CD14-positive monocyte (primary cell): ENCODE data around the gene KCNG2. TPM values are rescaled to one million over a fixed set of nuclear protein-coding genes. Genes with fewer than 3 reads are reported as not detected.
A peak's percentile ranks its signal among the peaks of the same experiment; 100 is the strongest.

Experiments
- DNase-seq, 3 donors: peaks; one replicate each; pipeline ENCODE4 v3.0.0-alpha.2; 2011 to 2022
- H2AFZ ChIP-seq: 2 replicates; pipeline ENCODE4 v1.6.0; 2012; ENCODE audit warnings: mild to moderate bottlenecking, low read depth, low read length, inconsistent platforms; ENCODE audit not compliant: insufficient read depth, poor library complexity, severe bottlenecking
- H3K27ac ChIP-seq, 2 donors: 1 replicate in 1 of 2; 2 replicates in 1 of 2; pipeline ENCODE4 v1.5.1; 2012 to 2013; ENCODE audit warnings: low read length in 2 of 2, control low read depth in 1 of 2, inconsistent platforms in 1 of 2, low read depth in 1 of 2, mild to moderate bottlenecking in 1 of 2
- H3K27me3 ChIP-seq, 2 donors: one replicate each; pipeline versions ENCODE4 v1.6.0 to v1.6.1; 2011 to 2013; ENCODE audit warnings: low read length in 2 of 2; ENCODE audit not compliant: control insufficient read depth in 2 of 2, insufficient read depth in 2 of 2
- H3K36me3 ChIP-seq, 2 donors: replicated peaks in 1 of 2; 1 replicate in 1 of 2; 2 replicates in 1 of 2; pipeline versions ENCODE4 v1.5.1 to v1.6.1; 2012 to 2013; ENCODE audit warnings: low read length in 2 of 2, control low read depth in 1 of 2, inconsistent platforms in 1 of 2, mild to moderate bottlenecking in 1 of 2; ENCODE audit not compliant: insufficient read depth in 2 of 2, control insufficient read depth in 1 of 2
- H3K4me1 ChIP-seq, 2 donors: 1 replicate in 1 of 2; 2 replicates in 1 of 2; pipeline versions ENCODE4 v1.5.1 to v1.6.1; 2012 to 2013; ENCODE audit warnings: low read length in 2 of 2, control low read depth in 1 of 2, inconsistent platforms in 1 of 2, mild to moderate bottlenecking in 1 of 2, moderate library complexity in 1 of 2; ENCODE audit not compliant: insufficient read depth in 2 of 2, control insufficient read depth in 1 of 2
- H3K4me2 ChIP-seq: replicated peaks from 2 replicates; pipeline ENCODE3; 2012; ENCODE audit warnings: low read length, moderate library complexity, mild to moderate bottlenecking; ENCODE audit not compliant: poor library complexity, severe bottlenecking; ENCODE audit errors: extremely low read depth
- H3K4me3 ChIP-seq, 3 experiments: fragments of 200-600 bp in 1 of 3; sonication (generic) in 1 of 3; replicated peaks in 1 of 3; 1 replicate in 2 of 3; 2 replicates in 1 of 3; pipeline ENCODE4 v1.5.1; 2011 to 2013; ENCODE audit warnings: low read length in 3 of 3, mild to moderate bottlenecking in 3 of 3, control low read depth in 2 of 3, low read depth in 2 of 3, inconsistent platforms in 1 of 3, moderate library complexity in 1 of 3
- H3K79me2 ChIP-seq: 2 replicates; pipeline ENCODE4 v1.6.0; 2012; ENCODE audit warnings: mild to moderate bottlenecking, control low read depth, inconsistent platforms, low read length, moderate library complexity; ENCODE audit not compliant: insufficient read depth
- H3K9ac ChIP-seq: 2 replicates; pipeline ENCODE4 v1.6.0; 2017; ENCODE audit warnings: low read length, mild to moderate bottlenecking; ENCODE audit not compliant: insufficient read depth, poor library complexity, severe bottlenecking
- H3K9me3 ChIP-seq, 2 donors: replicated peaks in 1 of 2; 1 replicate in 1 of 2; 2 replicates in 1 of 2; pipeline versions ENCODE4 v1.5.1 to v1.6.1; 2012 to 2013; ENCODE audit warnings: low read length in 2 of 2, control low read depth in 1 of 2; ENCODE audit not compliant: control insufficient read depth in 1 of 2, insufficient read depth in 1 of 2
- H4K20me1 ChIP-seq: 2 replicates; pipeline ENCODE4 v1.6.0; 2012; ENCODE audit warnings: mild to moderate bottlenecking, low read length, control low read depth, moderate library complexity; ENCODE audit not compliant: insufficient read depth
- H3K27ac Mint-ChIP-seq, 7 donors: one replicate each; pipeline ENCODE4 v1.8.0; 2020; ENCODE audit warnings: mild to moderate bottlenecking in 7 of 7, mixed read lengths in 7 of 7, moderate library complexity in 6 of 7, inconsistent platforms in 2 of 7
- H3K27me3 Mint-ChIP-seq, 3 donors: one replicate each; pipeline ENCODE4 v1.8.0; 2021 to 2022; ENCODE audit warnings: low read depth in 3 of 3, mild to moderate bottlenecking in 3 of 3, mixed read lengths in 3 of 3, moderate library complexity in 3 of 3, inconsistent platforms in 1 of 3
- H3K36me3 Mint-ChIP-seq, 2 donors: one replicate each; pipeline ENCODE4 v1.8.0; 2020; ENCODE audit warnings: mixed read lengths in 2 of 2, inconsistent platforms in 1 of 2, mild to moderate bottlenecking in 1 of 2
- H3K4me1 Mint-ChIP-seq: one replicate; pipeline ENCODE4 v1.8.0; 2020; ENCODE audit warnings: mild to moderate bottlenecking, mixed read lengths
- H3K4me3 Mint-ChIP-seq, 2 donors: one replicate each; pipeline ENCODE4 v1.8.0; 2020; ENCODE audit warnings: mild to moderate bottlenecking in 2 of 2, mixed read lengths in 2 of 2, moderate library complexity in 1 of 2
- H3K9me3 Mint-ChIP-seq, 7 donors: one replicate each; pipeline ENCODE4 v1.8.0; 2020 to 2022; ENCODE audit warnings: mixed read lengths in 7 of 7, mild to moderate bottlenecking in 6 of 7, moderate library complexity in 6 of 7, inconsistent platforms in 2 of 7
- WGBS: methylation state at CpG from one replicate; pipeline ENCODE4 v1.1.5; 2013; ENCODE audit warnings: missing lambda C conversion rate; ENCODE audit not compliant: insufficient coverage; 5-methylcytosine and 5-hydroxymethylcytosine counted together
- intact Hi-C, 2 donors: fragments of 100-400 bp; cut with micrococcal nuclease; formaldehyde crosslinking; loops; one replicate each; pipeline versions ENCODE4 v1.15.0 to v1.15.1; 2023
- polyA plus RNA-seq, 3 donors: library from polyadenylated mRNA; depleted of rRNA in 1 of 3; unstranded in 2 of 3; stranded (reverse) in 1 of 3; fragments of 300-500 nt in 2 of 3; fragments of >200 nt in 1 of 3; fragmentation: Illumina TruSeq in 2 of 3; gene quantifications; 1 replicate in 2 of 3; 2 replicates in 1 of 3; pipeline ENCODE4 v1.2.3, GENCODE V29; 2012 to 2021
- TF ChIP-seq, protein P1 (sequence below): fragments of 200-600 bp; IDR thresholded peaks from one replicate; pipeline ENCODE4 v1.8.0; 2022; ENCODE audit warnings: antibody characterized with exemption, mild to moderate bottlenecking

The KCNG2 gene
- polyA plus RNA-seq, 3 donors, result 0.04 TPM; not detected in 2

DNA sequence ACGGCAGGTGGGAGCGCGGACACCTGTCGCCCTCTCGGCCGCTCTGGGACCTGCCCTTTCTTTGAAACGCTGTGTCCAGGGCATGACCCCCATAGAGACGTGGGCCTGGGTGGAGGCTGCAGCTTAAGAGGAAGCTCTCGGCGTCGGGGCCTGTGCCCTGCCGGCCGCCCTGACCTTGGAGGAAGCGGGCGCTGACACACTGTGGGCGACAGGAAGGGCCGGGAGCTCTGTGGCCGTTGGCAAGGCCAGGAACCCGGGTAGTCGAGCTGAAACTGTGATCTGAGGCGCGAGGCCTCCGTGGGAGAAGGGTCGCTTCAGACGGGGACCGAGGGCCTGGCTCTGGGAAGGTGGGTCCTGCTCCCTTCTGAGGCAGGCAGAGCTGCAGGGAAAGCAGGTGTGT is 28.2 kb downstream of the KCNG2 start:
- no peaks in the 10 kb centered on the region for H3K9me3 ChIP-seq

DNA sequence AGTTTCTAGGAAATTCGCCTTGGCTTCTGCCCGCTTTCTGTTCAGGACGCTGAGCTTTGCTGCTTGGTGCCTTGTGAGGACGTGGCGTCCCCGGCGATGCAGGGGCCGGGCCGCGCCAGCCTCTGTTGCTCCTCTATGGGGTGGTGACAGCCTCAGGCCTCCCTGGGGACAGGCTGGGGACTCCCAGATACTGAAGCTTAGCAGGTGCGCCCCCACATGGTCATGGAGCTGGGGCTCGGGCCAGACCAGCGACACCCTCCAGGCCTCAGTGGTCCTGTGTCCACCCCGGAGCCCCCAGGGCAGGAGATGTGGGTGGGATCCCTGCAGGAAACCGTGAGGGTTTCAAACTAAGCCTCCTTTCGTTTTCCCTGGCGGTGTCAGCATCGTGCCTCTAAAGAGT is 29.2 kb downstream of the KCNG2 start:
- TF ChIP-seq, protein P1, sequence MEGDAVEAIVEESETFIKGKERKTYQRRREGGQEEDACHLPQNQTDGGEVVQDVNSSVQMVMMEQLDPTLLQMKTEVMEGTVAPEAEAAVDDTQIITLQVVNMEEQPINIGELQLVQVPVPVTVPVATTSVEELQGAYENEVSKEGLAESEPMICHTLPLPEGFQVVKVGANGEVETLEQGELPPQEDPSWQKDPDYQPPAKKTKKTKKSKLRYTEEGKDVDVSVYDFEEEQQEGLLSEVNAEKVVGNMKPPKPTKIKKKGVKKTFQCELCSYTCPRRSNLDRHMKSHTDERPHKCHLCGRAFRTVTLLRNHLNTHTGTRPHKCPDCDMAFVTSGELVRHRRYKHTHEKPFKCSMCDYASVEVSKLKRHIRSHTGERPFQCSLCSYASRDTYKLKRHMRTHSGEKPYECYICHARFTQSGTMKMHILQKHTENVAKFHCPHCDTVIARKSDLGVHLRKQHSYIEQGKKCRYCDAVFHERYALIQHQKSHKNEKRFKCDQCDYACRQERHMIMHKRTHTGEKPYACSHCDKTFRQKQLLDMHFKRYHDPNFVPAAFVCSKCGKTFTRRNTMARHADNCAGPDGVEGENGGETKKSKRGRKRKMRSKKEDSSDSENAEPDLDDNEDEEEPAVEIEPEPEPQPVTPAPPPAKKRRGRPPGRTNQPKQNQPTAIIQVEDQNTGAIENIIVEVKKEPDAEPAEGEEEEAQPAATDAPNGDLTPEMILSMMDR, result no peak
- no peak overlapping the region for H3K4me2 ChIP-seq
- peaks cover 2% of the 10 kb centered on the region in 2 donors for H3K36me3 Mint-ChIP-seq
- no peak overlapping the region for H3K4me3 Mint-ChIP-seq
- peaks cover 37% of the 10 kb centered on the region in 2 donors for H3K4me1 ChIP-seq
- no peak overlapping the region for H3K4me3 ChIP-seq
- whole genome bisulfite sequencing, result 97% methylated on average over 16 of the region's 18 CpGs
- peaks cover 0 to 2% (median 1%) of the 10 kb centered on the region in 7 donors for H3K9me3 Mint-ChIP-seq
- no peaks in the 10 kb centered on the region for H3K79me2 ChIP-seq
- H3K9ac ChIP-seq, result no peak overlapping the region
- no peak overlapping the region for H3K27ac ChIP-seq
- H2AFZ ChIP-seq, result no peak overlapping the region
- H4K20me1 ChIP-seq, result no peaks in the 10 kb centered on the region
- peaks cover 45% of the 10 kb centered on the region for H3K4me1 Mint-ChIP-seq
- DNase-seq, result no peak
- peaks cover 0 to 4% of the 10 kb centered on the region in 2 donors for H3K9me3 ChIP-seq
- intact Hi-C loops, result loop anchor here in 1 of 2 donors (10.0 kb wide), 1 partner anchor 128 kb away; the partner anchor contains the start of gene SLC66A2
- no peaks in the 10 kb centered on the region for H3K36me3 ChIP-seq
- H3K27me3 ChIP-seq, result no peaks in the 10 kb centered on the region
- peaks cover 0 to 3% (median 0%) of the 10 kb centered on the region in 3 donors for H3K27me3 Mint-ChIP-seq
- no peak overlapping the region for H3K27ac Mint-ChIP-seq

More for the DNA sequence above, 28.2 kb downstream of the KCNG2 start:
- peak overlapping the region; percentile 56 for H2AFZ ChIP-seq
- intact Hi-C loops, result loop anchor here in 1 of 2 donors (10.0 kb wide), 1 partner anchor 129 kb away; the partner anchor contains the start of gene SLC66A2
- peak; percentile 58 to 67 (median 58) for DNase-seq
- H3K4me1 Mint-ChIP-seq, result peaks cover 46% of the 10 kb centered on the region
- H3K4me1 ChIP-seq, result peaks cover 37 to 48% of the 10 kb centered on the region in 2 donors
- H3K36me3 ChIP-seq, result no peaks in the 10 kb centered on the region
- no peaks in the 10 kb centered on the region for H3K27me3 ChIP-seq
- peaks cover 0 to 2% (median 0%) of the 10 kb centered on the region in 7 donors for H3K9me3 Mint-ChIP-seq
- peak overlapping the region; percentile 50 for H3K4me2 ChIP-seq
- 30% methylated on average over 26 of the region's 26 CpGs for WGBS
- H3K36me3 Mint-ChIP-seq, result peaks cover 2% of the 10 kb centered on the region in 2 donors
- peak overlapping the region; percentile 4 to 15 for H3K27ac ChIP-seq
- peak overlapping the region; percentile 59 to 73 for H3K4me3 Mint-ChIP-seq
- H3K4me3 ChIP-seq, result peak overlapping the region in 2 of 3 experiments; percentile 21 to 59
- H4K20me1 ChIP-seq, result no peaks in the 10 kb centered on the region
- H3K9ac ChIP-seq, result peak overlapping the region; percentile 12
- H3K27ac Mint-ChIP-seq, result peak overlapping the region; percentile 21 to 85 (median 74)
- TF ChIP-seq, protein P1, result no peak
- no peaks in the 10 kb centered on the region for H3K79me2 ChIP-seq
- H3K27me3 Mint-ChIP-seq, result peaks cover 0 to 3% (median 0%) of the 10 kb centered on the region in 3 donors
